ENCODE data around the gene SHF. TPM values are rescaled to one million over a fixed set of nuclear protein-coding genes. Genes with fewer than 3 reads are reported as not detected.

SHF gene
- total RNA-seq, 2 donors from 2014 or later = 42.0 to 53.8 TPM

DNA sequence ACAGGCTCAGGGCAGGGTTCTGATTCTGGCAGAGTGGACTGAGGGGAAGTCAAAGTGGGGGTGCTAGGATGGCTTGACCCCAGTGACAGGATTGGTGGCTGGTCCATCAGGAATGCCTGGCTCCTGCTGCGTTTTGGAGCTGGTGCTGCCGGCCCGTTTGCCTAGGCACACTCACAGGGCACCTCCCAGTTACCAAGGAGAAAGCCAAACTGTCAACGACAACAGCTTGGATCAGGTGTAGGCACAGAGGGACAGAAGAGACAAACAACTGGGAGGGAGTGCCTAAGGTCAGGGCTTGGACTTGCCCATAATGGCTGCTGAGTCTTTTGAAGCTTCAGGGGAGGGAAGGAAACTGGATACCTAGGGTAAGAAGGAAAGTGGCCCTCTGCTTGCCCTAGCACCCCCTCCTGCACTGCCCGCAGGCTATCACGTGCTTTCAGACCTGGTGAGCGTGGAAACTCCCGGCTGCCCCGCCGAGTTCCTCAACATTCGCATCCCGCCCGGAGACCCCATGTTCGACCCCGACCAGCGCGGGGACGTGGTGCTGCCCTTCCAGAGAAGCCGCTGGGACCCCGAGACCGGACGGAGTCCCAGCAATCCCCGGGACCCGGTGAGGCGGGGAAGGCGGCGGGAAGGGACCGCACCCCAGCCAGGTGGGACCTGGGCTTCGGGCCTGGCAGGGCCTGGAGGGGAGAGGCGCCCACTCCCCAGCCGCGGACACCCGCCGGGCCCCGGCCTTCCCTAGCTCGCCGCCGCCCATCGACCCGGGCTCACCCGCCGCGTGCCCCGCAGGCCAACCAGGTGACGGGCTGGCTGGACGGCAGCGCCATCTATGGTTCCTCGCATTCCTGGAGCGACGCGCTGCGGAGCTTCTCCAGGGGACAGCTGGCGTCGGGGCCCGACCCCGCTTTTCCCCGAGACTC is 52.8 kb downstream of the SHF start:
- peak overlapping the region; percentile 38 for H3K4me3 Mint-ChIP-seq
- WGBS, 2 experiments (ENCODE audit: insufficient coverage in 1 of 2, insufficient read length in 1 of 2) = 23 to 66% methylated on average over 10 to 53 of the region's 57 CpGs

GRCh38 chr15:45134046-45134445 is 53.7 kb downstream of the SHF start:
- peaks cover 93% of the 10 kb centered on the region for H3K27me3 ChIP-seq (ENCODE audit: control insufficient read depth, insufficient read depth, low read length, poor library complexity, severe bottlenecking)
- H3K27ac ChIP-seq (ENCODE audit: low read depth, low read length) = no peak overlapping the region
- WGBS, 2 experiments (ENCODE audit: insufficient coverage in 1 of 2, insufficient read length in 1 of 2) = 93% methylated on average over 7 of the region's 7 CpGs; no CpG with 5 or more reads in 1 of the 2 experiments
- Mint-ChIP-seq H3K27ac (no peak overlapping the region), H3K27me3 (ENCODE audit: insufficient read depth) (peaks cover 86% of the 10 kb centered on the region), H3K4me3 (no peak overlapping the region), H3K4me1 (peaks cover 3% of the 10 kb centered on the region), H3K9me3 (no peaks in the 10 kb centered on the region), H3K36me3 (ENCODE audit: low read depth) (no peaks in the 10 kb centered on the region)
- no peak overlapping the region for H3K9ac ChIP-seq (ENCODE audit: extremely low read depth, low read length, poor library complexity, severe bottlenecking)
- peaks cover under 1% of the 10 kb centered on the region for H3K4me1 ChIP-seq (ENCODE audit: control insufficient read depth, insufficient read depth, low read length)
- DNase-seq = no peak
- H3K36me3 ChIP-seq (ENCODE audit: control insufficient read depth, insufficient read depth, low read length) = no peaks in the 10 kb centered on the region
- H3K4me3 ChIP-seq (ENCODE audit: low read length) = no peak overlapping the region
- TF ChIP-seq CTCF (conservative IDR thresholded peaks at IDR 0.05) = no peak
- no peaks in the 10 kb centered on the region for H3K9me3 ChIP-seq (ENCODE audit: control insufficient read depth, low read length)

More for the DNA sequence above, 52.8 kb downstream of the SHF start:
- Histone ChIP-seq H3K36me3 (ENCODE audit: control insufficient read depth, insufficient read depth, low read length) (no peaks in the 10 kb centered on the region), H3K27me3 (ENCODE audit: control insufficient read depth, insufficient read depth, low read length, poor library complexity, severe bottlenecking) (peaks cover 84% of the 10 kb centered on the region), H3K27ac (ENCODE audit: low read depth, low read length) (no peak overlapping the region), H3K4me3 (ENCODE audit: low read length) (no peak overlapping the region), H3K4me1 (ENCODE audit: control insufficient read depth, insufficient read depth, low read length) (no peaks in the 10 kb centered on the region), H3K9ac (ENCODE audit: extremely low read depth, low read length, poor library complexity, severe bottlenecking) (no peak overlapping the region), H3K9me3 (ENCODE audit: control insufficient read depth, low read length) (no peaks in the 10 kb centered on the region)
- H3K36me3 Mint-ChIP-seq (ENCODE audit: low read depth) = no peaks in the 10 kb centered on the region
- TF ChIP-seq CTCF (conservative IDR thresholded peaks at IDR 0.05) = peak; percentile 55
- peaks cover 78% of the 10 kb centered on the region for H3K27me3 Mint-ChIP-seq (ENCODE audit: insufficient read depth)
- DNase-seq = peak; percentile 83
- no peak overlapping the region for H3K27ac Mint-ChIP-seq
- peaks cover 3% of the 10 kb centered on the region for H3K4me1 Mint-ChIP-seq
- no peaks in the 10 kb centered on the region for H3K9me3 Mint-ChIP-seq

GRCh38 chr15:45133561-45133920 is 54.2 kb downstream of the SHF start:
- Histone ChIP-seq H3K4me1 (ENCODE audit: control insufficient read depth, insufficient read depth, low read length) (peaks cover 3% of the 10 kb centered on the region), H3K36me3 (ENCODE audit: control insufficient read depth, insufficient read depth, low read length) (no peaks in the 10 kb centered on the region), H3K27me3 (ENCODE audit: control insufficient read depth, insufficient read depth, low read length, poor library complexity, severe bottlenecking) (peaks cover 95% of the 10 kb centered on the region), H3K9me3 (ENCODE audit: control insufficient read depth, low read length) (no peaks in the 10 kb centered on the region), H3K27ac (ENCODE audit: low read depth, low read length) (no peak overlapping the region), H3K9ac (ENCODE audit: extremely low read depth, low read length, poor library complexity, severe bottlenecking) (no peak overlapping the region), H3K4me3 (ENCODE audit: low read length) (no peak overlapping the region)
- H3K4me3 Mint-ChIP-seq = no peak overlapping the region
- H3K9me3 Mint-ChIP-seq = no peaks in the 10 kb centered on the region
- no peak for DNase-seq
- H3K4me1 Mint-ChIP-seq = peaks cover 7% of the 10 kb centered on the region
- WGBS, 2 experiments (ENCODE audit: insufficient coverage in 1 of 2, insufficient read length in 1 of 2) = 81 to 82% methylated on average over 3 to 5 of the region's 5 CpGs
- H3K27ac Mint-ChIP-seq = no peak overlapping the region
- peaks cover 90% of the 10 kb centered on the region for H3K27me3 Mint-ChIP-seq (ENCODE audit: insufficient read depth)
- no peaks in the 10 kb centered on the region for H3K36me3 Mint-ChIP-seq (ENCODE audit: low read depth)
- TF ChIP-seq CTCF (conservative IDR thresholded peaks at IDR 0.05) = no peak

Measured in endodermal cell (in vitro differentiated cells).